Adipocyte (in vitro differentiated cells): ENCODE data around the gene MPZL1.
"Not testable (repeated sequence)": the region's sequence is repeated elsewhere in the genome, so short reads cannot be mapped to it uniquely, and the experiment has no call there.

Source experiments
- DNase-seq: peaks from one replicate; pipeline ENCODE4 v3.0.0-alpha.2; 2015; ENCODE audit warnings: low read depth
- H3K27me3 ChIP-seq: replicated peaks from 2 replicates; pipeline ENCODE4 v1.7.0; 2013; ENCODE audit warnings: mild to moderate bottlenecking, low read length, moderate library complexity; ENCODE audit not compliant: control insufficient read depth, insufficient read depth
- H3K36me3 ChIP-seq: 2 replicates; pipeline ENCODE4 v1.7.0; 2013; ENCODE audit warnings: low read length, mild to moderate bottlenecking, moderate library complexity; ENCODE audit not compliant: control insufficient read depth, insufficient read depth, severe bottlenecking
- H3K4me1 ChIP-seq: 2 replicates; pipeline ENCODE4 v1.7.0; 2013; ENCODE audit warnings: mild to moderate bottlenecking, low read length, moderate library complexity; ENCODE audit not compliant: control insufficient read depth, insufficient read depth
- H3K4me3 ChIP-seq: 2 replicates; pipeline ENCODE4 v1.7.0; 2013; ENCODE audit warnings: mild to moderate bottlenecking, low read length, moderate library complexity
- H3K9ac ChIP-seq: 2 replicates; pipeline ENCODE4 v1.7.0; 2013; ENCODE audit warnings: mild to moderate bottlenecking, low read length, moderate library complexity
- H3K9me3 ChIP-seq: 2 replicates; pipeline ENCODE4 v1.7.0; 2013; ENCODE audit warnings: mild to moderate bottlenecking, low read length, moderate library complexity; ENCODE audit not compliant: control insufficient read depth

MPZL1 gene

DNA sequence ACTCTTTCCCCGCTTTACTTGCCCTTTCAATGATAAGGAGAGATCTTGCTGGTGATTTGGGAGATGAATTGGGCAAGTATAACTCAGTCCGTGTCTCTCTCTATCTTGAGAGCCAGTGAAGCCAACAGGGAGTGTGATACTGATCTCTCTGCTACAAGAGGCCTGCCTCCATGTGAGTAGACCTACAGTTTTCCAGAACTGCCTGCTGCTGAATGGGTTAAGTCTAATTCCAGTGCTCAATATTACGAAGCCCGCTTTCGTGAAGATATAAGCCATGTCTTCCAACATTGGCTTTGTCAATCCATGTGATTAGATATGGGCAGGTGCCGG is 99.5 kb downstream of the MPZL1 start:
- H3K36me3 ChIP-seq = no peaks in the 10 kb centered on the region
- no peak for DNase-seq

GRCh38 chr1:167821969-167822685 is 100.3 kb downstream of the MPZL1 start:
- Histone ChIP-seq H3K36me3 (no peaks in the 10 kb centered on the region), H3K4me3 (no peak overlapping the region), H3K9me3 (no peaks in the 10 kb centered on the region), H3K4me1 (peaks cover 15% of the 10 kb centered on the region), H3K9ac (no peak overlapping the region), H3K27me3 (no peaks in the 10 kb centered on the region)
- no peak for DNase-seq

More for the DNA sequence above, 99.5 kb downstream of the MPZL1 start:
- H3K4me1 ChIP-seq = peaks cover 18% of the 10 kb centered on the region
- H3K9ac ChIP-seq = no peak overlapping the region
- no peak overlapping the region for H3K4me3 ChIP-seq
- no peaks in the 10 kb centered on the region for H3K9me3 ChIP-seq
- H3K27me3 ChIP-seq = no peaks in the 10 kb centered on the region

GRCh38 chr1:167824163-167824794 is 102.5 kb downstream of the MPZL1 start:
- Histone ChIP-seq H3K27me3 (no peaks in the 10 kb centered on the region), H3K9ac (no peak overlapping the region), H3K9me3 (no peaks in the 10 kb centered on the region), H3K4me3 (no peak overlapping the region), H3K4me1 (peaks cover 15% of the 10 kb centered on the region), H3K36me3 (no peaks in the 10 kb centered on the region)
- no peak for DNase-seq

GRCh38 chr1:167825419-167826079 is 103.8 kb downstream of the MPZL1 start:
- Histone ChIP-seq H3K9ac (no peak overlapping the region), H3K4me1 (peaks cover 15% of the 10 kb centered on the region), H3K9me3 (no peaks in the 10 kb centered on the region), H3K27me3 (no peaks in the 10 kb centered on the region), H3K4me3 (no peak overlapping the region), H3K36me3 (no peaks in the 10 kb centered on the region)
- no peak for DNase-seq

GRCh38 chr1:167826127-167826526 is 104.3 kb downstream of the MPZL1 start:
- H3K9ac ChIP-seq = no peak overlapping the region
- no peaks in the 10 kb centered on the region for H3K9me3 ChIP-seq
- no peaks in the 10 kb centered on the region for H3K36me3 ChIP-seq
- no peaks in the 10 kb centered on the region for H3K27me3 ChIP-seq
- peaks cover 15% of the 10 kb centered on the region for H3K4me1 ChIP-seq
- DNase-seq = no peak
- no peak overlapping the region for H3K4me3 ChIP-seq

- Histone ChIP-seq H3K4me1 (no peaks in the 10 kb centered on the region), H3K9ac (no peak overlapping the region), H3K9me3 (no peaks in the 10 kb centered on the region), H3K36me3 (no peaks in the 10 kb centered on the region), H3K27me3 (no peaks in the 10 kb centered on the region), H3K4me3 (no peak overlapping the region)
- no peak for DNase-seq
Measured at GRCh38 chr1:167829868-167830267, 108.1 kb downstream of the MPZL1 start.

GRCh38 chr1:167830668-167831067 is 108.9 kb downstream of the MPZL1 start:
- not testable (repeated sequence) for H3K9me3 ChIP-seq, H3K27me3 ChIP-seq, DNase-seq, H3K4me3 ChIP-seq, H3K9ac ChIP-seq, H3K4me1 ChIP-seq, H3K36me3 ChIP-seq

GRCh38 chr1:167832693-167833092 is 110.9 kb downstream of the MPZL1 start:
- H3K36me3 ChIP-seq = no peaks in the 10 kb centered on the region
- no peak overlapping the region for H3K4me3 ChIP-seq
- no peaks in the 10 kb centered on the region for H3K4me1 ChIP-seq
- no peaks in the 10 kb centered on the region for H3K27me3 ChIP-seq
- no peaks in the 10 kb centered on the region for H3K9me3 ChIP-seq
- no peak for DNase-seq
- no peak overlapping the region for H3K9ac ChIP-seq

DNA sequence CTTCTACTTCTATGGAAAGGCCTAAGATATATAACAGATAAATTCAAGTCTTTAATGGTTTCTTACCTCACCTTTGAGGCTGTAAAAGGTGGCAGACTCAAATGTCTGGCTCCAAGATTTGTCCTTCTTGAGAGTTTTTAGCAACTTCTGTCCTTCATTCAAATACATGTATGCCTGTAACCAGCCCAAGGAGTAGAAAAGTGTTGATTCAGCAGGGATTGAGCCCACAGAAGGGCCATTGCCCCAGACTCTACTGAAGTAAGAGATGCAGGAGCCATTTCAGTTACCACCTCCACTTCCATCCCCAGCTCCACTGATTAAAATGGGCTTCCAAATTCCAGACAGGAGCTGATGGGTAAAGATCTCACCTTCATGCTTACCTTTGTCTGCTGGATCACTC is 112.1 kb downstream of the MPZL1 start:
- H3K9ac ChIP-seq = no peak overlapping the region
- no peaks in the 10 kb centered on the region for H3K36me3 ChIP-seq
- no peaks in the 10 kb centered on the region for H3K9me3 ChIP-seq
- H3K4me3 ChIP-seq = no peak overlapping the region
- DNase-seq = no peak
- no peaks in the 10 kb centered on the region for H3K4me1 ChIP-seq
- no peaks in the 10 kb centered on the region for H3K27me3 ChIP-seq

DNA sequence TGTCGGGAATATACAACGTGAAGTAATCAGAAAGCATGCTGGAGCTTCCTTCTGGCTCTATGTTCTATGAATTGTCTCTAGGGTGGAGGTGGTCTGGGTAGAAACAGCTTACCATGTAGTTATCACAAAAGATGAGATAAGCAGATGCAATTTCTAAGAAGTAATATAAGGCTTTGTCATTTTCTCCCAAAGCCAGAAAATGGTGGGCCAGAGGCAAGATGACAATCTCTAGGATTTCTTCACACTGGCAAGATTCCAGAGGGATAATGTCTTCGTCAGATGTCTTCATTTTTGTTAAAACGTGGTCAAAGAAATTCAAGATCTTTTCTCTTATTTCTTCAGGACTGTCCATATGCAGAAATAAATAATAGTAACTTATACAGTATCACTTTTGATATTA is 114.4 kb downstream of the MPZL1 start:
- no peak for DNase-seq
- H3K4me1 ChIP-seq = no peaks in the 10 kb centered on the region
- no peaks in the 10 kb centered on the region for H3K9me3 ChIP-seq
- no peaks in the 10 kb centered on the region for H3K36me3 ChIP-seq
- H3K9ac ChIP-seq = no peak overlapping the region
- no peak overlapping the region for H3K4me3 ChIP-seq
- H3K27me3 ChIP-seq = no peaks in the 10 kb centered on the region

- Histone ChIP-seq H3K4me1 (no peaks in the 10 kb centered on the region), H3K9ac (no peak overlapping the region), H3K36me3 (no peaks in the 10 kb centered on the region), H3K4me3 (no peak overlapping the region), H3K27me3 (no peaks in the 10 kb centered on the region), H3K9me3 (no peaks in the 10 kb centered on the region)
- DNase-seq = no peak
Measured at GRCh38 chr1:167837326-167837725, 115.5 kb downstream of the MPZL1 start.
